Measurements from ENCODE around the gene BLZF1.

DNA sequence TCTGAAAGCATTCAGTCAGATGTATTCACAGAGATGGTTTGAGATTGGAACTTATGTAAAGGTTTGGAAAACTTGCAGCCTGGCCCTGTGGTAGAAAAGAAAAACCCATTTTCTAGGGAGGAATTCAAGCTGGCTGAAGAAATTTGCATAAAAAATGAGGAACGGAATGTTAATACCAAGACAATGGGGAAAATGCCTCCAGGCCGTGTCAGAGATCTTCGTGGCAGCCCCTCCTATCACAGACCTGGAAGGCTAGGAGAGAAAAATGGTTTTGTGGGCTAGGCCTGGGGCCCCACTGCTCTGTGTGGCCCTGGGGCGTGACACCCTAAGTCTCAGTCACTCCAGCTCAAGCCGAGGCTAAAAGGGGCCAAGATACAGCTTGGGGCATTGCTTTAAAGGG lies 27.1 kb upstream of the BLZF1 start:
- TF ChIP-seq CTCF (IDR thresholded peaks at IDR 0.05; ENCODE audit: low read length) (no peak), EZH2 (optimal IDR thresholded peaks at IDR 0.05; ENCODE audit: low read depth, low read length) (no peak)

All from MM.1S (cell line).